Measurements from ENCODE around the gene C19orf73.

C19orf73 gene

GRCh38 chr19:49118565-49119410 is at the start of gene C19orf73:
Gene C19orf73 (minus strand): TSS chr19:49119143. CDS start chr19:49119022, 121 bp downstream.
- no peak for FAIRE-seq

GRCh38 chr19:49168421-49168820 is 49.5 kb upstream of the C19orf73 start:
- FAIRE-seq = no peak

GRCh38 chr19:49167857-49168409 is 49.0 kb upstream of the C19orf73 start:
- no peak for FAIRE-seq

GRCh38 chr19:49165865-49166301 is 46.9 kb upstream of the C19orf73 start:
- no peak for FAIRE-seq

GRCh38 chr19:49165111-49165750 is 46.3 kb upstream of the C19orf73 start:
- FAIRE-seq = no peak

GRCh38 chr19:49161987-49162386 is 43.0 kb upstream of the C19orf73 start:
- FAIRE-seq = no peak

GRCh38 chr19:49160450-49161189 is 41.7 kb upstream of the C19orf73 start:
- FAIRE-seq = no peak

GRCh38 chr19:49157445-49158224 is 38.7 kb upstream of the C19orf73 start, which contains the start of gene TRPM4:
Gene TRPM4 (plus strand): TSS chr19:49157792. CDS start chr19:49157867, 75 bp downstream.
- no peak for FAIRE-seq

GRCh38 chr19:49155820-49156346 is 36.9 kb upstream of the C19orf73 start:
- no peak for FAIRE-seq

- no peak for FAIRE-seq
Measured at GRCh38 chr19:49155005-49155819, 36.3 kb upstream of the C19orf73 start, which contains the start of gene HRC. Gene HRC (minus strand): TSS chr19:49155396. CDS start chr19:49155237, 159 bp downstream.

- no peak for FAIRE-seq
Measured at GRCh38 chr19:49154279-49154678, 35.3 kb upstream of the C19orf73 start.

- FAIRE-seq = no peak
Measured at GRCh38 chr19:49153167-49153809, 34.3 kb upstream of the C19orf73 start.

- FAIRE-seq = no peak
Measured at GRCh38 chr19:49152119-49152550, 33.2 kb upstream of the C19orf73 start.

GRCh38 chr19:49151267-49152118 is 32.5 kb upstream of the C19orf73 start:
- FAIRE-seq = no peak

GRCh38 chr19:49150944-49151243 is 32.0 kb upstream of the C19orf73 start:
- FAIRE-seq = no peak

GRCh38 chr19:49150106-49150943 is 31.4 kb upstream of the C19orf73 start:
- no peak for FAIRE-seq

GRCh38 chr19:49149652-49150105 is 30.7 kb upstream of the C19orf73 start:
- no peak for FAIRE-seq
